Peyer's patch (tissue), 4 donors: Measurements from ENCODE around the gene FSTL3. TPM values are rescaled to one million over a fixed set of nuclear protein-coding genes. Genes with fewer than 3 reads are reported as not detected.

Source experiments
- DNase-seq, 3 donors: peaks; one replicate each; pipeline ENCODE4 v3.0.0-alpha.2; 2017 to 2019
- H3K27ac ChIP-seq, 4 donors: fragments of 200-600 bp; sonication (generic); one replicate each; pipeline ENCODE4 v1.5.1; 2016 to 2019
- H3K27me3 ChIP-seq, 2 donors: fragments of 200-600 bp; sonication (generic); one replicate each; pipeline ENCODE4 v1.5.1; 2019
- H3K36me3 ChIP-seq, 3 donors: fragments of 200-600 bp; sonication (generic); one replicate each; pipeline ENCODE4 v1.5.1; 2016 to 2019
- H3K4me1 ChIP-seq, 4 donors: fragments of 200-600 bp; sonication (generic); one replicate each; pipeline ENCODE4 v1.5.1; 2016 to 2019
- H3K4me3 ChIP-seq, 4 donors: fragments of 200-600 bp; sonication (generic); 1 replicate in 3 of 4; 2 replicates in 1 of 4; pipeline ENCODE4 v1.5.1; 2016 to 2019; ENCODE audit warnings: mild to moderate bottlenecking in 1 of 4
- H3K9me3 ChIP-seq, 4 donors: fragments of 200-600 bp; sonication (generic); one replicate each; pipeline ENCODE4 v1.5.1; 2016 to 2019; ENCODE audit warnings: mild to moderate bottlenecking in 1 of 4
- CTCF ChIP-seq, 6 experiments: fragments of 450-650 bp in 4 of 6; fragments of 200-600 bp in 2 of 6; sonication (generic) in 1 of 6; IDR thresholded peaks; one replicate each; pipeline ENCODE4 v1.5.1; 2017 to 2019; ENCODE audit warnings: antibody characterized with exemption in 6 of 6, mild to moderate bottlenecking in 3 of 6, moderate library complexity in 1 of 6
- POLR2A ChIP-seq, 2 donors: fragments of 450-650 bp; IDR thresholded peaks; one replicate each; pipeline ENCODE4 v1.5.1; 2017; ENCODE audit warnings: antibody characterized with exemption in 2 of 2, mild to moderate bottlenecking in 2 of 2, moderate library complexity in 2 of 2
- total RNA-seq, 4 donors: library from RNA; depleted of rRNA; stranded (reverse); fragments of >200 nt; gene quantifications; one replicate each; pipeline ENCODE4 v1.1.0, GENCODE V29; 2016

FSTL3 gene
- total RNA-seq, 4 donors from 2014 or later: 13.8 to 94.9 (median 34.9) TPM

- Histone ChIP-seq H3K27me3 (no peaks in the 10 kb centered on the region), H3K36me3 (peaks cover 0 to 38% (median 0%) of the 10 kb centered on the region in 3 donors), H3K4me3 (no peak overlapping the region), H3K4me1 (peaks cover 0 to 17% (median 4%) of the 10 kb centered on the region in 4 donors), H3K27ac (no peak overlapping the region), H3K9me3 (no peaks in the 10 kb centered on the region)
- no peak for DNase-seq
- TF ChIP-seq CTCF (IDR thresholded peaks at IDR 0.05) (no peak), POLR2A (IDR thresholded peaks at IDR 0.05) (no peak)
These were observed 32.5 kb upstream of the FSTL3 start for GRCh38 chr19:643736-644135.

- Histone ChIP-seq H3K4me1 (peaks cover 0 to 11% (median under 1%) of the 10 kb centered on the region in 4 donors), H3K9me3 (no peaks in the 10 kb centered on the region), H3K27me3 (no peaks in the 10 kb centered on the region), H3K36me3 (peaks cover 0 to 44% (median 0%) of the 10 kb centered on the region in 3 donors), H3K27ac (no peak overlapping the region), H3K4me3 (no peak overlapping the region)
- no peak for DNase-seq
- TF ChIP-seq POLR2A (IDR thresholded peaks at IDR 0.05) (no peak), CTCF (IDR thresholded peaks at IDR 0.05) (no peak)
These were observed 31.8 kb upstream of the FSTL3 start for GRCh38 chr19:644363-644762.

GRCh38 chr19:644789-645188 is 31.4 kb upstream of the FSTL3 start:
- H3K27ac ChIP-seq: no peak overlapping the region
- no peaks in the 10 kb centered on the region for H3K27me3 ChIP-seq
- no peaks in the 10 kb centered on the region for H3K9me3 ChIP-seq
- no peak for DNase-seq
- no peak for TF ChIP-seq POLR2A (IDR thresholded peaks at IDR 0.05)
- no peak for TF ChIP-seq CTCF (IDR thresholded peaks at IDR 0.05)
- peaks cover 0 to 48% (median 0%) of the 10 kb centered on the region in 3 donors for H3K36me3 ChIP-seq
- H3K4me1 ChIP-seq: peaks cover 0 to 7% (median 0%) of the 10 kb centered on the region in 4 donors
- no peak overlapping the region for H3K4me3 ChIP-seq

GRCh38 chr19:645912-646778 is 30.0 kb upstream of the FSTL3 start:
- Histone ChIP-seq H3K4me3 (no peak overlapping the region), H3K4me1 (no peaks in the 10 kb centered on the region), H3K36me3 (peaks cover 0 to 59% (median 0%) of the 10 kb centered on the region in 3 donors), H3K27ac (no peak overlapping the region), H3K27me3 (no peaks in the 10 kb centered on the region), H3K9me3 (no peaks in the 10 kb centered on the region)
- TF ChIP-seq POLR2A (IDR thresholded peaks at IDR 0.05) (no peak), CTCF (IDR thresholded peaks at IDR 0.05) (no peak)
- DNase-seq: no peak

GRCh38 chr19:646779-647565 is 29.2 kb upstream of the FSTL3 start:
- H3K27ac ChIP-seq: no peak overlapping the region
- no peaks in the 10 kb centered on the region for H3K4me1 ChIP-seq
- H3K4me3 ChIP-seq: no peak overlapping the region
- H3K9me3 ChIP-seq: no peaks in the 10 kb centered on the region
- TF ChIP-seq CTCF (IDR thresholded peaks at IDR 0.05): no peak
- TF ChIP-seq POLR2A (IDR thresholded peaks at IDR 0.05): no peak
- peaks cover 0 to 68% (median 0%) of the 10 kb centered on the region in 3 donors for H3K36me3 ChIP-seq
- H3K27me3 ChIP-seq: no peaks in the 10 kb centered on the region
- DNase-seq: no peak
